Hematopoietic multipotent progenitor cell treated with erythropoietin and hydrocortisone succinate and interleukin-3 and kit ligand, for 8 days (in vitro differentiated cells): ENCODE data around the gene KRTAP3-2.
A peak's percentile ranks its signal among the peaks of the same experiment; 100 is the strongest.

Experiments
- DNase-seq: peaks from one replicate; pipeline ENCODE4 v3.0.0-alpha.2; 2015

Gene KRTAP3-2

DNA sequence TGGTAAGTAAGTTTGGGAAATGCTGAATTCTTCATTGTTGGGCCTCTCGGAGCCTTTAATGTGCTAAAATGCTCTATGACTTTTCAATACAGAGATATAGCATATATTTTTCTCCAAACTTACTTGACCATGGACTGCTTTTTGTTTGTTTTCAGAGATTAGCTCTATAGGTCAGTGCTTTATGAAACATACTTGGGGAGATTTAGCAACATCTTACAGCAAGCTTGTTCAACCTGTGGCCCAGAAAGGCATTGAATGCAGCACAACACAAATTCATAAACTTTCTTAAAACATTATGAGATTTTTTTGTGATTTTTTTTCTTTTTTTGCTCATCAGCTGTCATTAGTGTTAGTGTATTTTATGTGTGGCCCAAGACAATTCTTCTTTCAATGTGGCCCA, 10.2 kb upstream of the KRTAP3-2 start:
- DNase-seq, result no peak

- no peak for DNase-seq
These were observed 9.6 kb upstream of the KRTAP3-2 start for GRCh38 chr17:41009301-41009760.

DNA sequence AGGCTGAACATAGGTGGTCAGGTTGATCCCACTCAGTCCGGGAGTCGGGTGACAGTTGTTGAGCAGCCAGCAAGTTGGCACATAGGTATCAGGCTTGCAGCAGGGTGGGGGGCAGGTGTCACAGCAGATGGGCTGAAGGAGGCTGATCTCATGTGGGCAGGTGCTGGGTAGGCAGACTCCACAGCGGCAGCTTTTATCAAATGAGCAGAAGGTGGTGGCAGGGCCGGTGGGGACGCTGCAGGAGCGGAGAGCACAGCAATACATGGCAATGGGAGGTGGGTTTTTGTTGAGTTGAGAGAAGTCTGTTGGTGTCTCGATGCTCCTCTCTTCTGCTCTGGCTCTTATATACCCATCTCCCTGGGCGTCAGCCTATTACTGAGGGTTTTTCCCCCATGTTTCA, 9.1 kb upstream of the KRTAP3-2 start, which contains the start of gene KRTAP3-1:
KRTAP3-1 (minus strand) TSS at position 318 of the 400 bp plus-strand sequence; CDS start at position 264, 54 bp downstream.
- DNase-seq, result no peak

DNA sequence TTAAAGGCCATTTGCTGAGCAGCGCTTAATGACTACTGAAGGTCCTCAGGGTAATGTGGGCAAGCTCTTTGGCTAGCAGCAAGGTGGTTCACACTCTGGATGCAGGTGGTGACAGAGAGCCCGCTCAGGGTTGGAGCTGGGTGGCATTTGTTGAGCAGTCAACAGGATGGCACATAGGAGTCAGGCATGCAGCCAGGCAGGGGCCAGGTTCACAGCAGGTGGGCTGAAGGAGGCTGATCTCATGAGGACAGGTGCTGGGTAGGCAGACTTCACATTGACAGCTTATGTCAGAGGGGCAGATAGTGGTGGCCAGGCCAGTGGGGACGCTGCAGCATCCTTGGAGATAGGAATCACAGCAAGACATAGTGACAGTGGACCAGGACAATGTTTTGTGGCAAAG, 4.7 kb upstream of the KRTAP3-2 start:
- no peak for DNase-seq

- no peak for DNase-seq
These were observed 4.2 kb upstream of the KRTAP3-2 start for GRCh38 chr17:41003926-41004325.

DNA sequence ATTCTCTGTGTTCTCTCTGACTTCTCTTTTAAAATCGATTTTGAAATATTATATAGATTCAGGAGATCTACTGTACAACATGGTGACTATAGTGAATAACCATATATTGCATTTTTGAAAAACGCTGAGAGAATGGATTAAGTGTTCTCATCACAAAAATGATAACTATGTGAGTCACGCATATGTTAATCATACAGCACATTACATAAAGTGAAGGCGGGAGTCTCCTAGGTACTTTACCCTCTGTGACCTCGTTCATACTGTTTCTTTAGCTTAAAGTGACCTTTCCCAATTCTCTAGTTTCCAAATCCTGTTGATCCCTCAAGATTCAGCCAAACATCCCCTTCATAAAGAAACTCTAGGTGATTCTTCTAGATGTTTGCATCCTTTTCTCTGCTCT, 3.1 kb upstream of the KRTAP3-2 start:
- no peak for DNase-seq

- no peak for DNase-seq
These were observed 2.1 kb upstream of the KRTAP3-2 start for GRCh38 chr17:41001795-41002194.

DNA sequence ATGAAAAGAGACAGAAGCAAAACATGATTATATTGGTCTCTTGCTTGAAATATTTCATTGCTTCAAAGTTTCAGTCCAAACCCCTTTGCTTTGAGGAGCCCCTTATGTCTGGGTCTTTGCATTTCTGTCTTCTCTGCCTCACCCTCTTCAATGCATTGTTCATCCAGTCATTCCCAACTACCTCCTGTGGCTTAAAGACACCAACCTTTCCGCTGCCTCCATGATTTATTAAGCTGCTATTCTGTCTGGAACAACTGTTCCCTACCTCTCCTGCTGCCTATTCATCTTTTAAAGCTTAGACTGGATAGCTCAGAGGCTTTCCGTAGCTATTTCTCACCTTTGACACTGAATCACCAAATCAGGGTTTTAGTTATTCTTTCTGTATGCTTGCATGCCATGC, 2.3 kb downstream of the KRTAP3-2 start:
- no peak for DNase-seq

GRCh38 chr17:40996829-40997228, 2.9 kb downstream of the KRTAP3-2 start:
- DNase-seq, result no peak

DNA sequence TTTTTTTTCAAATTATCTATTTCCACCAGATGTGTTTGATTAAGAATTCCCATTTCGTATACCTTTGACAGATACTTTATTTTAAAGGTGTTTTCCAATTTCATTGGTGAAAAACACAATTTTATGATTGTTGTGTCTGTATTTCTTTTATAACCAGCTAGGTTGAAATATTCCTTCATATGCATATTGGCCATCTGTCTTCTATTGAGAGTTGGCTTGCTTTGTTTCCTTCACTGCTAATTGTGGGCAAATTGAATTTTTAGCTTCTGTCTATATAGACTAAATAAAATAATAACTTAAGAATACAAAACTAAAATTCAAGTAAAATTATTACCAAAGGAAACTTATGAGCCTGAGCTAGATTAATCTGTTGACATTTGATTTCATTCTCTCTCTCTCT, 4.6 kb downstream of the KRTAP3-2 start:
- no peak for DNase-seq

- no peak for DNase-seq
These were observed 5.9 kb downstream of the KRTAP3-2 start, which contains the start of gene KRTAP3-3 for GRCh38 chr17:40993839-40994238. Gene KRTAP3-3, minus strand, starts transcription at chr17:40994164. Its CDS starts 67 bp downstream, at chr17:40994097.

DNA sequence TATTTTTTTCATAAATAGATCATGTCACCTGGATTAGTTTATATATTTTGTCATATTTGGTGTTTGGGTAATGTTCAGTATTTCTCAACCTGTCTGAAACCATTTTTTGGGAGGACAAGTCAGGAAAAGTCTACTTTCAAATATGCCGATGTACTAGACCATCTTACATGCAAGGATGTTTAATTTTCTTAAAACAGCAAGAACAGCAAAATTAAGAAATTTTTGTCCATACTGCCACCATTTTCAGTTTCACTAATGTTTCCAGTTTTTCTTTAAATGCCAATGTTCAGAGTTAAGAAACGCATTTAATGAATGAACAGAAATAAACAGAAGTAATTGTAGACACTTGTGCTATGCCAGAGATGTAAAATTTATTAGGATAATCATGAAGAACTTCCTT, 6.6 kb downstream of the KRTAP3-2 start:
- DNase-seq, result no peak

- DNase-seq, result no peak
These were observed 7.0 kb downstream of the KRTAP3-2 start for GRCh38 chr17:40992666-40993065.

GRCh38 chr17:40986920-40987319, 12.8 kb downstream of the KRTAP3-2 start:
- no peak for DNase-seq

- no peak for DNase-seq
These were observed 15.5 kb downstream of the KRTAP3-2 start, which contains the start of gene KRT40 for GRCh38 chr17:40984226-40984625. Gene KRT40, minus strand, starts transcription at chr17:40984326. Its CDS starts 53 bp downstream, at chr17:40984273.

DNA sequence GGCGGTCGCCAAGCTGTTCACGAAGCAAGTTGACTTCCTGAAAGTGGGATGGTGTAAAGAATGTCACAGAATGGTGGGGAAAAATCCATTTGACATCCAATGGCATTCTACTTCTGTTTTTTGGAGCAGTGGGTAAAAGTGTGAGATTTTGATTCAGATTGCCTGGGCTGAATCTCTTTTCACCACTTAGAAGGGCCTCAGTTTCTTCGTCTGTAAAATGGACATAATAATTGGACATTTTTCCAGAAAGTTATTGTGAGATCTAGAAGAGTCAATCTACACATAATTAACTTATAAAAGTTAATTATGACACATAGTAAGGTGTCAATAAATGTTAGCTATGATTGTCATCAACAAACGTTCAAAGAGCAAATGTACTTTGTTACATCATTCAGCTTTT, 18.6 kb downstream of the KRTAP3-2 start:
- no peak for DNase-seq

DNA sequence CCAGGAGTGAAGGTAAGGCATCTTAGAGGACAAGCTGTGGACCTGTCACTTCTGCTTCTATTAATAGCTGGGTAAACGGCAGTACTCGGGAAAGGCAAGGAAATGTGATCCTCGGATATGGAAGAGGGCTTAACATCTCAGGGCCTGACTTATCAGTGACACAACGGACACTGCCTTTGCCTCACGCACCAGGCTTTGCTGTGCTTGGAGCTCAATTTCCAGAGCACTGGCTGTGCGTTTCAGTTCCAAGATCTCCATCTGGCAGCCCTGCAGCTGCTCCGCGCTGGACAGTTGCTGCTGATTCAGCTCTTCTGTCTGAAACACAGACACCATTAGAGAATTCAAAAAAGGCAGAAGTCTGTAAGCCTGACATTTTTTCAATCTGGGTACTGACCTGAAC, 19.1 kb downstream of the KRTAP3-2 start:
- no peak for DNase-seq

GRCh38 chr17:40980117-40980516, 19.6 kb downstream of the KRTAP3-2 start:
- DNase-seq, result no peak

DNA sequence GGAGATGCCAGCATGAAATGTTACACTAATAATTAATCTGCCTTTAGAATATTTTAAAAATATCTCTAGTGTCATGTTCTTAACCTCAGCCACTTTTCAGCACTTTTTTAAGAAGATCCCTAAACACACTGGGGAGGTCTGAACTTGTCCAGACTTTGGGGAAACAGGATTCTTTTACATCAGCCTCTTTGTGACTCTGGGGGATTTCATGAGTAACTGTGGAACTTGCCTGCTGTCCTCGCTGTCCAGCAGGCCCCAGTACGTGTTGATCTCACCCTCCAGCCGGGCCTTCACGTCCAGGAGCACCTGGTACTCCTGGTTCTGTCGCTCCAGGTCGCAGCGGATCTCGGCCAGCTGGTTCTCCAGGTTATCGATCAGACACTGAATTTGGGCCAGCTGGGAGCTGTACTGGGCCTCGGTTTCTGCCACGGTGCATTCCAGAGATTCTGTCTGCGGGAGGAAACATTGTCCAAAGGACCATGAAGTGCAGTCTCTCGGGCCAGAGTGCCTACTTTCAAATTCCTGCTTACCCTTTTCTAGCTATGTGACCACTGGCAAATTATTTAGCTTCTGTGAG, 21.0 kb downstream of the KRTAP3-2 start:
- no peak for DNase-seq

DNA sequence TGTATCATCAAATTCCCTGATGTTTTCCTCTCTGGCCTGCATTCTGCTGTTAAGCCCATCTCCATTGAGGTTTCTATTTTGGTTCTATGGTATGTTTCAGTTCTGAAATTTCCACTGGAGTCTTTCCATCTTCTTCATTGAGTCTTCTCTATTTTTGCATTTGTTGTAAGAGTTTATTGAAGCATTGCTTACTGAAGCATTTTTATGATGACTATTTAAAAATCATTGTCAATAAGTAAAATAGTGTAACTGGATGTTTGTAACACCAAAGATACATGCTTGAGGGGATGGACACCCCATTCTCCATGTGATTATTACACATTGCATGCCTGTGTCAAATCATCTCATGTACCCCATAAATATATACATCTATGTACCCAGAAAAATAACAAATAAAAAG, 24.2 kb downstream of the KRTAP3-2 start:
- no peak for DNase-seq

GRCh38 chr17:40974366-40974765, 25.3 kb downstream of the KRTAP3-2 start:
- DNase-seq, result no peak

DNA sequence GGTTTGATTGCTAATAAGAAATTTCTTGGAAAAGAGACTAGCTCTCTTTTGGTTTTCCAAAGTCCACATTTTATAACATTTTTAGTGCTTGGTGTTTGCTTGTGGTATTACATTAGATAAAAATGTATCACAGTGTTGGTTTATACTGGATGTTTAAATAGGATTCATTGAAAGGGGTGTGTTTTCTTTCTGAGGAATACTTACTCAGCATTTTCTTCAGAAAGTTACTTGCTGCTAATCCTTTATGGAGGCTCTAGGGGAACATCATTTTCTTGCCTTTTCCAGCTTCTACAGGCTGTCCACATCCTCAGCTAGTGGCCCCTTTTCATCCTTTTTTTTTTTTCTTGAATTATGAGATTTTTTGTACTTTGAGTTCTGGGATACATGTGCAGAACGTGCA, 32.1 kb downstream of the KRTAP3-2 start:
- DNase-seq, result no peak

DNA sequence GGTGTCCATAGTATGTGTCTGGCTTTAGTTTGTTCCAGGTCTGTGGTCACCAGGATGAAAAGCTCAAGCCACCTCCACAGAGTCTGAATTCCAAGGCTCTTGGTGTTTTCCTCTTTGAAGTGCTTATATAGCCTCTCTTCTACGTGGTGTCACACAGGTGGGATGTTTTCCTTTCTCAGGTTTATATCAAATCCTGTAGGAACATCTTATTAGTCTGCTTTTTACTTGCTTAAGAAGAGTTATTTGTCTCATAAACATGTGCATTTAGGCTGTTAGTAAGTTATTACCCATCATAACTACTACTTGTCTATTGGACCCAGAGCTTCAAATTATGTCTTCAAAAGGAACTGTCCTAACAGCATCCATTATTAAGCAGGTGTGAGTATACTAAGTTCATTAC, 32.9 kb downstream of the KRTAP3-2 start, which contains the start of gene KRT39:
KRT39 (minus strand) TSS at position 101 of the 400 bp plus-strand sequence; CDS start at position 9, 92 bp downstream.
- DNase-seq, result no peak

- peak; percentile 29 for DNase-seq
These were observed 35.9 kb downstream of the KRTAP3-2 start for GRCh38 chr17:40963838-40964237.

GRCh38 chr17:40962059-40962561, 37.6 kb downstream of the KRTAP3-2 start:
- no peak for DNase-seq
